ENCODE results near the gene CPT1C. TPM values are rescaled to one million over a fixed set of nuclear protein-coding genes. Genes with fewer than 3 reads are reported as not detected.

Gene CPT1C
- total RNA-seq, 1 donor from 2014 or later, result 51.7 TPM

DNA sequence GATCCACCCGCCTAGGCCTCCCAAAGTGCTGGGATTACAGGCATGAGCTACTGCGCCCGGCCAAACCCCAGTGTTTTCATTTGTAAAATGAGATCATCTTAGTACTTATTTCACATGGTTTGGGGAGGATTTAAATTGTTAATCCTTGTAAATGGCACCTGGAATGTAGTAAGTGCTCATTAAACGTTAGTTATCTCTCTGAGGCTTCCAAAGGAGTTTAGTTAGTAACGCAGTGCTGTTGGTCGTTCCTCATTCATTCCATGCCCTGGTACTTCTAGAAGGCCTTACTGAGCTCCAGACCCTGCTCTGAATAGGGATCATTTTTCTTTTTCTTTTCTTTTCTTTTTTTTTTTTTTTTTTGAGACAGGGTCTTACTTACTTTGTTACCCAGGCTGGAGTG lies 5.2 kb downstream of the CPT1C start:
- H3K4me1 Mint-ChIP-seq, result peaks cover 9% of the 10 kb centered on the region
- H3K27me3 ChIP-seq, result no peaks in the 10 kb centered on the region
- H2AFZ ChIP-seq (replicated peaks), result no peak overlapping the region
- H3K4me1 ChIP-seq, result no peaks in the 10 kb centered on the region
- H3K27me3 Mint-ChIP-seq (ENCODE audit: insufficient read depth, low read depth), result peaks cover 4% of the 10 kb centered on the region
- no peak overlapping the region for H3K4me3 Mint-ChIP-seq
- H3K9ac ChIP-seq, result no peak overlapping the region
- peaks cover 3% of the 10 kb centered on the region for H3K36me3 ChIP-seq
- no peak overlapping the region for H3K27ac ChIP-seq
- H3K27ac Mint-ChIP-seq, result no peak overlapping the region
- no peaks in the 10 kb centered on the region for H4K20me1 ChIP-seq (ENCODE audit: low read depth)
- no peak overlapping the region for H3K4me3 ChIP-seq
- H3K4me2 ChIP-seq, result no peak overlapping the region
- peaks cover 15% of the 10 kb centered on the region for H3K36me3 Mint-ChIP-seq
- no peak for DNase-seq (ENCODE audit: low spot score)
- H3K79me2 ChIP-seq (ENCODE audit: low read depth), result peaks cover 31% of the 10 kb centered on the region
- TF ChIP-seq EZH2phosphoT487 (IDR thresholded peaks at IDR 0.05) (no peak), EZH2 (IDR thresholded peaks at IDR 0.05) (no peak), CTCF (IDR thresholded peaks at IDR 0.05) (no peak)
- H3K9me3 Mint-ChIP-seq, result no peaks in the 10 kb centered on the region
- no peaks in the 10 kb centered on the region for H3K9me3 ChIP-seq (ENCODE audit: low read depth)
- peaks cover 11% of the 10 kb centered on the region for H3F3A ChIP-seq (ENCODE audit: low read depth)

DNA sequence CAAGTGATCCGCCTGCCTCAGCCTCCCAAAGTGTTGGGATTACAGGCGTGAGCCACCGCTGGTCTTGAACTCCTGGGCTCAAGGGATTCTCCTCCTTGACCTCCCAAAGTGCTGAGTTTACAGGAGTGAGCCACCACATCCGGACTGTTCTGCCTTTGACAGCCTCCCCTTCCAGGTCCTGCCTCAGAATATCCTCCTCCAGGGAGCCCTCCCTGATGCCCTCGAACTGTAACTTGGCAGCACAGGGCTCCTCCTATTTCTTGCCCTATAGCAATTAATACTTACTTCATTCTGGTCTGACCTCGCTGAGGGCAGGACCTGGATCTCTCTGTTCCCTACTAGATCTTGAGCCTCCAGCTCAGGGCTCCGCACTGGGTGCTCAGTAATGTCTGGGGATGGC lies 5.9 kb downstream of the CPT1C start:
- H4K20me1 ChIP-seq (ENCODE audit: low read depth), result no peaks in the 10 kb centered on the region
- H3K27ac ChIP-seq, result no peak overlapping the region
- DNase-seq (ENCODE audit: low spot score), result no peak
- peaks cover 15% of the 10 kb centered on the region for H3K36me3 Mint-ChIP-seq
- H3K9me3 Mint-ChIP-seq, result no peaks in the 10 kb centered on the region
- peaks cover 7% of the 10 kb centered on the region for H3K4me1 Mint-ChIP-seq
- peaks cover 24% of the 10 kb centered on the region for H3K79me2 ChIP-seq (ENCODE audit: low read depth)
- no peak overlapping the region for H3K9ac ChIP-seq
- H3K27me3 Mint-ChIP-seq (ENCODE audit: insufficient read depth, low read depth), result peaks cover 7% of the 10 kb centered on the region
- no peaks in the 10 kb centered on the region for H3K9me3 ChIP-seq (ENCODE audit: low read depth)
- no peak overlapping the region for H3K4me2 ChIP-seq
- no peak overlapping the region for H3K4me3 ChIP-seq
- peaks cover 8% of the 10 kb centered on the region for H3F3A ChIP-seq (ENCODE audit: low read depth)
- H2AFZ ChIP-seq (replicated peaks), result no peak overlapping the region
- peaks cover 3% of the 10 kb centered on the region for H3K36me3 ChIP-seq
- H3K27me3 ChIP-seq, result no peaks in the 10 kb centered on the region
- no peak overlapping the region for H3K4me3 Mint-ChIP-seq
- no peak overlapping the region for H3K27ac Mint-ChIP-seq
- H3K4me1 ChIP-seq, result no peaks in the 10 kb centered on the region
- no peak for TF ChIP-seq EZH2phosphoT487 (IDR thresholded peaks at IDR 0.05)
- no peak for TF ChIP-seq EZH2 (IDR thresholded peaks at IDR 0.05)
- no peak for TF ChIP-seq CTCF (IDR thresholded peaks at IDR 0.05)

DNA sequence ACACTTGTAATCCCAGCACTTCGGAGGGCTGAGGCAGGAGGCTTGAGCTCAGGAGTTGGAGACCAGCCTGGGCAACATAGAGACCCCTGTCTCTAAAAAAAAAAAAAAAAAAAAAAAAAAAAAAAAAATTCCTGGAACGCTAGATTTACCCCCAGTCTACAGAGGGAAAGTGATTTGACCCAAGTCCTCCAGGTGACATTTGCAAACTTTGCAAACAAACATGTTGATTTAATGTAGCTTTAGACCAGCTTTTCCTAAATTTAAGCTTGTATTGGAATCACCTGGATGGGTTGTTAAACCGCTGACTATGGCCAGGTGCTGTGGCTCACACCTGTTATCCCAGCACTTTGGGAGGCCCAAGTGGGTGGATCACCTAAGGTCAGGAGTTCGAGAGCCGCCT lies 8.4 kb downstream of the CPT1C start:
- H3K27me3 ChIP-seq, result no peaks in the 10 kb centered on the region
- no peaks in the 10 kb centered on the region for H4K20me1 ChIP-seq (ENCODE audit: low read depth)
- no peak overlapping the region for H3K9ac ChIP-seq
- no peaks in the 10 kb centered on the region for H3K4me1 ChIP-seq
- H3K4me3 ChIP-seq, result no peak overlapping the region
- no peaks in the 10 kb centered on the region for H3K4me1 Mint-ChIP-seq
- H3F3A ChIP-seq (ENCODE audit: low read depth), result peaks cover 13% of the 10 kb centered on the region
- H3K4me2 ChIP-seq, result no peak overlapping the region
- H3K27me3 Mint-ChIP-seq (ENCODE audit: insufficient read depth, low read depth), result peaks cover 5% of the 10 kb centered on the region
- H3K4me3 Mint-ChIP-seq, result no peak overlapping the region
- TF ChIP-seq EZH2phosphoT487 (IDR thresholded peaks at IDR 0.05) (no peak), CTCF (IDR thresholded peaks at IDR 0.05) (no peak), EZH2 (IDR thresholded peaks at IDR 0.05) (no peak)
- H3K27ac ChIP-seq, result no peak overlapping the region
- no peaks in the 10 kb centered on the region for H3K79me2 ChIP-seq (ENCODE audit: low read depth)
- DNase-seq (ENCODE audit: low spot score), result no peak
- no peak overlapping the region for H2AFZ ChIP-seq (replicated peaks)
- no peaks in the 10 kb centered on the region for H3K36me3 ChIP-seq
- no peaks in the 10 kb centered on the region for H3K9me3 Mint-ChIP-seq
- H3K27ac Mint-ChIP-seq, result no peak overlapping the region
- H3K36me3 Mint-ChIP-seq, result peaks cover 12% of the 10 kb centered on the region
- no peaks in the 10 kb centered on the region for H3K9me3 ChIP-seq (ENCODE audit: low read depth)
